C4-2B (cell line): ENCODE data around the gene PAAF1.

Experiments
- CTCF ChIP-seq: fragments of 450-650 bp; conservative IDR thresholded peaks from 2 replicates; pipeline ENCODE4 v1.5.1; 2017; ENCODE audit warnings: mild to moderate bottlenecking
- ZFX ChIP-seq: fragments of 450-650 bp; IDR thresholded peaks from 2 replicates; pipeline ENCODE4 v1.6.1; 2017

GRCh38 chr11:73916435-73916834 lies 39.6 kb downstream of the PAAF1 start:
- no peak for TF ChIP-seq CTCF
- no peak for TF ChIP-seq ZFX
